NT2/D1 (cell line): ENCODE measurements around the gene RXYLT1.

Experiments used
- SUZ12 ChIP-seq: IDR thresholded peaks from 2 replicates; pipeline ENCODE4 v1.6.1; 2011; ENCODE audit not compliant: insufficient read length, insufficient read depth; ENCODE audit errors: extremely low read depth
- YY1 ChIP-seq: IDR thresholded peaks from 2 replicates; pipeline ENCODE4 v1.6.1; 2011; ENCODE audit not compliant: insufficient read length, insufficient read depth
- ZNF274 ChIP-seq: IDR thresholded peaks from 2 replicates; pipeline ENCODE4 v1.6.1; 2011; ENCODE audit warnings: mild to moderate bottlenecking, low read depth, low read length

GRCh38 chr12:63790608-63790945, 10.9 kb downstream of the RXYLT1 start:
- no peak for TF ChIP-seq ZNF274
- TF ChIP-seq YY1: no peak
- no peak for TF ChIP-seq SUZ12
